ENCODE data around the gene MRPL23.

MRPL23 gene

GRCh38 chr11:1988174-1988573 is 41.0 kb downstream of the MRPL23 start:
- Histone ChIP-seq H3K4me1 (no peaks in the 10 kb centered on the region), H3K4me3 (no peak overlapping the region)
- no peak for TF ChIP-seq CTCF (IDR thresholded peaks at IDR 0.05)

GRCh38 chr11:1988667-1989317 is 41.7 kb downstream of the MRPL23 start:
- TF ChIP-seq CTCF (IDR thresholded peaks at IDR 0.05): no peak
- Histone ChIP-seq H3K4me3 (no peak overlapping the region), H3K27me3 (no peaks in the 10 kb centered on the region), H3K4me1 (no peaks in the 10 kb centered on the region), H3K36me3 (no peaks in the 10 kb centered on the region), H3K9me3 (no peaks in the 10 kb centered on the region), H3K27ac (no peak overlapping the region)
- intact Hi-C loops (cut with DNase I; ENCODE audit: low total_unique reads): no loop called here
- DNase-seq: peak in 1 of 2 donors; percentile 23

More at GRCh38 chr11:1988174-1988573, 41.0 kb downstream of the MRPL23 start:
- intact Hi-C loops (cut with DNase I; ENCODE audit: low total_unique reads): no loop called here
- no peaks in the 10 kb centered on the region for H3K9me3 ChIP-seq
- H3K27me3 ChIP-seq: no peaks in the 10 kb centered on the region
- H3K36me3 ChIP-seq: no peaks in the 10 kb centered on the region
- H3K27ac ChIP-seq: no peak overlapping the region
- no peak for DNase-seq

GRCh38 chr11:1989953-1990352 is 42.8 kb downstream of the MRPL23 start:
- intact Hi-C loops (cut with DNase I; ENCODE audit: low total_unique reads): no loop called here
- no peak for DNase-seq
- Histone ChIP-seq H3K27ac (no peak overlapping the region), H3K27me3 (no peaks in the 10 kb centered on the region), H3K9me3 (no peaks in the 10 kb centered on the region), H3K4me1 (no peaks in the 10 kb centered on the region), H3K4me3 (no peak overlapping the region), H3K36me3 (no peaks in the 10 kb centered on the region)
- no peak for TF ChIP-seq CTCF (IDR thresholded peaks at IDR 0.05)

GRCh38 chr11:1990872-1991578 is 43.9 kb downstream of the MRPL23 start:
- DNase-seq: no peak
- intact Hi-C loops (cut with DNase I; ENCODE audit: low total_unique reads): no loop called here
- no peaks in the 10 kb centered on the region for H3K36me3 ChIP-seq
- no peaks in the 10 kb centered on the region for H3K27me3 ChIP-seq
- H3K4me1 ChIP-seq: no peaks in the 10 kb centered on the region
- no peak overlapping the region for H3K27ac ChIP-seq
- H3K4me3 ChIP-seq: no peak overlapping the region
- no peak for TF ChIP-seq CTCF (IDR thresholded peaks at IDR 0.05)
- H3K9me3 ChIP-seq: no peaks in the 10 kb centered on the region

GRCh38 chr11:1992111-1992510 is 45.0 kb downstream of the MRPL23 start:
- Histone ChIP-seq H3K27ac (no peak overlapping the region), H3K36me3 (no peaks in the 10 kb centered on the region), H3K9me3 (no peaks in the 10 kb centered on the region), H3K4me1 (no peaks in the 10 kb centered on the region), H3K27me3 (no peaks in the 10 kb centered on the region), H3K4me3 (no peak overlapping the region)
- intact Hi-C loops (cut with DNase I; ENCODE audit: low total_unique reads): no loop called here
- no peak for DNase-seq
- no peak for TF ChIP-seq CTCF (IDR thresholded peaks at IDR 0.05)
